ENCODE measurements around the gene TRMT112.
"Not testable (repeated sequence)": the region's sequence is repeated elsewhere in the genome, so short reads cannot be mapped to it uniquely, and the experiment has no call there.

TRMT112 gene

GRCh38 chr11:64327993-64328392 is 10.6 kb upstream of the TRMT112 start:
- no peak for DNase-seq

GRCh38 chr11:64327375-64327774 is 10.0 kb upstream of the TRMT112 start:
- no peak for DNase-seq

- DNase-seq: no peak
Observed at GRCh38 chr11:64324692-64325469, 7.5 kb upstream of the TRMT112 start.

- DNase-seq: not testable (repeated sequence)
Observed at GRCh38 chr11:64323984-64324383, 6.6 kb upstream of the TRMT112 start.

GRCh38 chr11:64323373-64323772 is 6.0 kb upstream of the TRMT112 start:
- DNase-seq: no peak

GRCh38 chr11:64322925-64323260 is 5.5 kb upstream of the TRMT112 start:
- DNase-seq: no peak

GRCh38 chr11:64321533-64321932 is 4.2 kb upstream of the TRMT112 start:
- DNase-seq: no peak

- no peak for DNase-seq
Observed at GRCh38 chr11:64321026-64321425, 3.7 kb upstream of the TRMT112 start.

GRCh38 chr11:64320556-64320955 is 3.2 kb upstream of the TRMT112 start:
- no peak for DNase-seq

GRCh38 chr11:64318766-64319761 is 1.7 kb upstream of the TRMT112 start:
- DNase-seq: no peak

GRCh38 chr11:64317961-64318765 is 804 bp upstream of the TRMT112 start, which contains the start of gene PRDX5:
TSS of gene PRDX5 (plus strand) at chr11:64318121. CDS start at chr11:64318216, 95 bp downstream.
- peak; percentile 97 for DNase-seq

GRCh38 chr11:64316672-64317324 is 561 bp downstream of the TRMT112 start:
- DNase-seq: peak; percentile 53

- DNase-seq: not testable (repeated sequence)
Observed at GRCh38 chr11:64315667-64316526, 1.5 kb downstream of the TRMT112 start.

- no peak for DNase-seq
Observed at GRCh38 chr11:64314805-64315561, 2.4 kb downstream of the TRMT112 start.

GRCh38 chr11:64314146-64314804 is 3.1 kb downstream of the TRMT112 start:
- no peak for DNase-seq

GRCh38 chr11:64313491-64314145 is 3.7 kb downstream of the TRMT112 start:
- no peak for DNase-seq

GRCh38 chr11:64312947-64313346 is 4.4 kb downstream of the TRMT112 start:
- DNase-seq: no peak

GRCh38 chr11:64307795-64308194 is 9.6 kb downstream of the TRMT112 start:
- not testable (repeated sequence) for DNase-seq

- DNase-seq: no peak
Observed at GRCh38 chr11:64306876-64307622, 10.3 kb downstream of the TRMT112 start.

All from CD4-positive, alpha-beta T cell treated with Interleukin-21 for 1 hour (primary cell).